HCT116 (cell line): ENCODE data around the gene NSG1. TPM values are rescaled to one million over a fixed set of nuclear protein-coding genes. Genes with fewer than 3 reads are reported as not detected.

ENCODE experiments used
- ATAC-seq: fragments of 200-7000 bp; cut with Tn5 transposase; 2 replicates; pipeline ENCODE4 v1.9.1; 2020; ENCODE audit warnings: mild to moderate bottlenecking, moderate library complexity
- BruUV-seq: library from RNA; stranded (reverse); fragments of 400-500 nt; replicated peaks from 2 replicates; lab custom pipeline; 2021; lab: Mats Ljungman, UMichigan
- CTCF ChIA-PET: fragments of 300-600 bp; sonication (Branson Sonifier 250); formaldehyde crosslinking; loops from one replicate; lab custom pipeline; 2021; ENCODE audit warnings: antibody characterized with exemption; lab: Charles Lee
- POLR2A ChIA-PET: fragments of 300-600, 350-600 bp; sonication (Branson Sonifier 250); formaldehyde crosslinking; loops from one replicate; lab custom pipeline; 2021; ENCODE audit warnings: antibody characterized with exemption; lab: Charles Lee
- RAD21 ChIA-PET, 2 experiments: fragments of 300-600 bp; sonication (Branson Sonifier 250); formaldehyde crosslinking; loops; one replicate each; lab custom pipeline; 2023; ENCODE audit warnings: low total read pairs in 2 of 2; ENCODE audit not compliant: uncharacterized antibody in 2 of 2, unreplicated experiment in 2 of 2, low non-redundant PET in 1 of 2; lab: Charles Lee
- DNase-seq: peaks from one replicate; pipeline ENCODE4 v3.0.0-alpha.2; 2010; ENCODE audit warnings: low read depth, low spot score
- H2AFZ ChIP-seq: fragments of 200-600 bp; shearing (Covaris generic), sonication (generic); 2 replicates; pipeline ENCODE4 v1.6.1; 2017; ENCODE audit warnings: low read depth, mixed run types, mixed read lengths, antibody characterized with exemption, low read length; ENCODE audit not compliant: poor library complexity, severe bottlenecking
- H3K27ac ChIP-seq: 2 replicates; pipeline ENCODE4 v1.5.1; 2012; ENCODE audit warnings: low read depth, low read length
- H3K27me3 ChIP-seq: fragments of 200-600 bp; sonication (generic); 2 replicates; pipeline ENCODE4 v1.6.1; 2016; ENCODE audit warnings: mixed run types, low read length, mixed read lengths; ENCODE audit not compliant: insufficient read depth
- H3K36me3 ChIP-seq, 2 experiments: fragments of 200-500 bp in 1 of 2; fragments of 200-600 bp in 1 of 2; sonication (Bioruptor generic) in 1 of 2; sonication (generic) in 1 of 2; 2 replicates each; pipeline versions ENCODE4 v1.5.1 to v1.6.1; 2014 to 2016; ENCODE audit warnings: low read length in 2 of 2, inconsistent platforms in 1 of 2, mixed read lengths in 1 of 2, mixed run types in 1 of 2; ENCODE audit not compliant: insufficient read depth in 2 of 2, control insufficient read depth in 1 of 2
- H3K4me1 ChIP-seq, 2 experiments: fragments of 200-600 bp in 1 of 2; sonication (generic) in 1 of 2; 2 replicates each; pipeline versions ENCODE4 v1.5.1 to v1.6.1; 2012 to 2017; ENCODE audit warnings: low read length in 2 of 2, inconsistent platforms in 1 of 2, mild to moderate bottlenecking in 1 of 2, mixed read lengths in 1 of 2, mixed run types in 1 of 2, moderate library complexity in 1 of 2; ENCODE audit not compliant: insufficient read depth in 2 of 2, control insufficient read depth in 1 of 2
- H3K4me2 ChIP-seq: fragments of 200-600 bp; sonication (generic); 2 replicates; pipeline ENCODE4 v1.6.1; 2017; ENCODE audit warnings: mixed run types, low read length, mixed read lengths
- H3K4me3 ChIP-seq, 2 experiments: fragments of 200-600 bp in 1 of 2; sonication (generic) in 1 of 2; replicated peaks in 1 of 2; 2 replicates each; pipeline ENCODE4 v1.5.1; 2011 to 2016; ENCODE audit warnings: low read length in 2 of 2, control low read depth in 1 of 2, low read depth in 1 of 2, mild to moderate bottlenecking in 1 of 2, mixed read lengths in 1 of 2, mixed run types in 1 of 2
- H3K79me2 ChIP-seq: fragments of 200-600 bp; sonication (generic); 2 replicates; pipeline ENCODE4 v1.6.1; 2017; ENCODE audit warnings: mild to moderate bottlenecking, mixed run types, low read length, moderate library complexity, mixed read lengths; ENCODE audit not compliant: insufficient read depth
- H3K9ac ChIP-seq: fragments of 200-600 bp; sonication (generic); 2 replicates; pipeline ENCODE4 v1.6.1; 2016; ENCODE audit warnings: low read length, mixed read lengths
- H3K9me2 ChIP-seq: fragments of 200-600 bp; sonication (generic), shearing (Covaris generic); 2 replicates; pipeline ENCODE4 v1.6.1; 2017; ENCODE audit warnings: mixed run types, mild to moderate bottlenecking, moderate library complexity; ENCODE audit not compliant: insufficient read depth
- H3K9me3 ChIP-seq, 2 experiments: fragments of 200-500 bp in 1 of 2; fragments of 200-600 bp in 1 of 2; sonication (Bioruptor generic) in 1 of 2; sonication (generic) in 1 of 2; 2 replicates each; pipeline ENCODE4 v1.6.1; 2014 to 2017; ENCODE audit warnings: low read length in 2 of 2, mixed read lengths in 2 of 2, inconsistent platforms in 1 of 2, low read depth in 1 of 2, mild to moderate bottlenecking in 1 of 2, mixed run types in 1 of 2, moderate library complexity in 1 of 2; ENCODE audit not compliant: control insufficient read depth in 1 of 2, insufficient read depth in 1 of 2
- H4K20me1 ChIP-seq: fragments of 200-600 bp; sonication (generic), shearing (Covaris generic); 2 replicates; pipeline ENCODE4 v1.6.1; 2017; ENCODE audit warnings: mixed run types, mild to moderate bottlenecking, moderate library complexity; ENCODE audit not compliant: insufficient read depth
- ELF1 ChIP-seq: IDR thresholded peaks from 2 replicates; pipeline ENCODE4 v1.6.1; 2012; ENCODE audit warnings: low read depth, borderline replicate concordance
- EZH2phosphoT487 ChIP-seq: fragments of 200-600 bp; IDR thresholded peaks from 2 replicates; pipeline ENCODE4 v1.6.1; 2018; ENCODE audit warnings: antibody characterized with exemption, borderline replicate concordance
- FOSL1 ChIP-seq: IDR thresholded peaks from 2 replicates; pipeline ENCODE4 v1.6.1; 2012; ENCODE audit warnings: low read depth
- JUND ChIP-seq: IDR thresholded peaks from 2 replicates; pipeline ENCODE4 v1.6.1; 2012
- POLR2AphosphoS5 ChIP-seq: IDR thresholded peaks from 2 replicates; pipeline ENCODE4 v1.6.1; 2011; ENCODE audit warnings: mild to moderate bottlenecking, low read depth, low read length, moderate library complexity
- SIN3A ChIP-seq: IDR thresholded peaks from 2 replicates; pipeline ENCODE4 v1.6.1; 2012; ENCODE audit warnings: low read depth
- SP1 ChIP-seq: IDR thresholded peaks from 2 replicates; pipeline ENCODE4 v1.6.1; 2012; ENCODE audit warnings: low read depth
- SRF ChIP-seq: IDR thresholded peaks from 2 replicates; pipeline ENCODE4 v1.6.1; 2012; ENCODE audit warnings: low read depth
- TCF7L2 ChIP-seq: IDR thresholded peaks from 2 replicates; pipeline ENCODE4 v1.7.0; 2011; ENCODE audit warnings: borderline replicate concordance, inconsistent platforms; ENCODE audit not compliant: insufficient read depth, insufficient read length; ENCODE audit errors: extremely low read depth
- YY1 ChIP-seq: IDR thresholded peaks from 2 replicates; pipeline ENCODE4 v1.6.1; 2011; ENCODE audit warnings: low read length, low read depth, moderate library complexity, mild to moderate bottlenecking; ENCODE audit not compliant: insufficient replicate concordance; ENCODE audit errors: extremely low read depth
- ZBTB33 ChIP-seq: IDR thresholded peaks from 2 replicates; pipeline ENCODE4 v1.6.1; 2011; ENCODE audit warnings: mild to moderate bottlenecking, low read length, moderate library complexity; ENCODE audit not compliant: insufficient replicate concordance; ENCODE audit errors: extremely low read depth
- ZFX ChIP-seq: fragments of 450-650 bp; IDR thresholded peaks from 2 replicates; pipeline ENCODE4 v1.6.1; 2017
- intact Hi-C: fragments of 100-400 bp; cut with micrococcal nuclease; formaldehyde crosslinking; loops from 2 replicates; pipeline ENCODE4 v1.10.0; 2022
- total RNA-seq: library from RNA; stranded (reverse); gene quantifications from one replicate; pipeline ENCODE4 v1.2.1, GENCODE V29; 2021; ENCODE audit not compliant: unreplicated experiment
- TF ChIP-seq, protein P1 (sequence below): IDR thresholded peaks from 2 replicates; pipeline ENCODE4 v1.6.1; 2012
- TF ChIP-seq, protein P2 (sequence below), 3 experiments: fragments of 200-600 bp in 1 of 3; sonication (generic) in 1 of 3; IDR thresholded peaks in 2 of 3; conservative IDR thresholded peaks in 1 of 3; 2 replicates each; pipeline ENCODE4 v1.5.1; 2012 to 2017; ENCODE audit warnings: low read depth in 2 of 3, low read length in 2 of 3, antibody characterized with exemption in 1 of 3, borderline replicate concordance in 1 of 3, control low read depth in 1 of 3, mild to moderate bottlenecking in 1 of 3, mixed read lengths in 1 of 3, mixed run types in 1 of 3, moderate library complexity in 1 of 3; ENCODE audit not compliant: insufficient read depth in 1 of 3

Gene NSG1
- total RNA-seq, 1 experiment from 2014 or later: 0.12 TPM

GRCh38 chr4:4398430-4398829 is 11.5 kb downstream of the NSG1 start:
- CTCF ChIA-PET: no interaction called here
- DNase-seq: no peak
- Histone ChIP-seq H3K9me2 (no peaks in the 10 kb centered on the region), H3K9me3 (no peaks in the 10 kb centered on the region), H3K9ac (no peak overlapping the region), H3K4me3 (no peak overlapping the region), H3K36me3 (no peaks in the 10 kb centered on the region), H2AFZ (no peak overlapping the region), H3K79me2 (no peaks in the 10 kb centered on the region), H3K4me2 (no peak overlapping the region), H3K27me3 (peaks cover 26% of the 10 kb centered on the region), H3K27ac (no peak overlapping the region), H3K4me1 (no peaks in the 10 kb centered on the region), H4K20me1 (no peaks in the 10 kb centered on the region)
- no peak for ATAC-seq
- intact Hi-C loops: no loop called here
- BruUV-seq: no TSS peak
- RAD21 ChIA-PET: no interaction called here
- TF ChIP-seq SRF: no peak
- no peak for TF ChIP-seq ZBTB33
- TF ChIP-seq, protein P1, sequence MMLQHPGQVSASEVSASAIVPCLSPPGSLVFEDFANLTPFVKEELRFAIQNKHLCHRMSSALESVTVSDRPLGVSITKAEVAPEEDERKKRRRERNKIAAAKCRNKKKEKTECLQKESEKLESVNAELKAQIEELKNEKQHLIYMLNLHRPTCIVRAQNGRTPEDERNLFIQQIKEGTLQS: no peak
- TF ChIP-seq JUND: no peak
- TF ChIP-seq SP1: no peak
- no peak for TF ChIP-seq YY1
- TF ChIP-seq SIN3A: no peak
- TF ChIP-seq POLR2AphosphoS5: no peak
- TF ChIP-seq ZFX: no peak
- no peak for TF ChIP-seq ELF1
- TF ChIP-seq, protein P2, sequence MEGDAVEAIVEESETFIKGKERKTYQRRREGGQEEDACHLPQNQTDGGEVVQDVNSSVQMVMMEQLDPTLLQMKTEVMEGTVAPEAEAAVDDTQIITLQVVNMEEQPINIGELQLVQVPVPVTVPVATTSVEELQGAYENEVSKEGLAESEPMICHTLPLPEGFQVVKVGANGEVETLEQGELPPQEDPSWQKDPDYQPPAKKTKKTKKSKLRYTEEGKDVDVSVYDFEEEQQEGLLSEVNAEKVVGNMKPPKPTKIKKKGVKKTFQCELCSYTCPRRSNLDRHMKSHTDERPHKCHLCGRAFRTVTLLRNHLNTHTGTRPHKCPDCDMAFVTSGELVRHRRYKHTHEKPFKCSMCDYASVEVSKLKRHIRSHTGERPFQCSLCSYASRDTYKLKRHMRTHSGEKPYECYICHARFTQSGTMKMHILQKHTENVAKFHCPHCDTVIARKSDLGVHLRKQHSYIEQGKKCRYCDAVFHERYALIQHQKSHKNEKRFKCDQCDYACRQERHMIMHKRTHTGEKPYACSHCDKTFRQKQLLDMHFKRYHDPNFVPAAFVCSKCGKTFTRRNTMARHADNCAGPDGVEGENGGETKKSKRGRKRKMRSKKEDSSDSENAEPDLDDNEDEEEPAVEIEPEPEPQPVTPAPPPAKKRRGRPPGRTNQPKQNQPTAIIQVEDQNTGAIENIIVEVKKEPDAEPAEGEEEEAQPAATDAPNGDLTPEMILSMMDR (IDR thresholded peaks at IDR 0.05 in 2 of 3, conservative IDR thresholded peaks at IDR 0.05 in 1 of 3; ENCODE audit: borderline replicate concordance in 1 of 3, insufficient read depth in 1 of 3, low read depth in 2 of 3, low read length in 2 of 3): no peak
- no peak for TF ChIP-seq EZH2phosphoT487
- TF ChIP-seq FOSL1: no peak
- no peak for TF ChIP-seq TCF7L2
- POLR2A ChIA-PET: no interaction called here
